Stimulated activated CD4-positive, alpha-beta T cell treated with anti-CD3 and anti-CD28 coated beads, TNF-alpha, amount 100 ng/mL, for 48 hours (primary cell): Measurements from ENCODE around the gene AFF2.

Experiments used
- DNase-seq, 3 donors: peaks; one replicate each; pipeline ENCODE4 v3.0.0-alpha.2; 2020; ENCODE audit warnings: low read depth in 3 of 3

The AFF2 gene

GRCh38 chrX:148732743-148733142 is 232.3 kb downstream of the AFF2 start:
- no peak for DNase-seq

- DNase-seq, result no peak
Measured at GRCh38 chrX:148741441-148741840, 241.0 kb downstream of the AFF2 start.

- no peak for DNase-seq
Measured at GRCh38 chrX:148755111-148755510, 254.7 kb downstream of the AFF2 start.

GRCh38 chrX:148763896-148764295 is 263.5 kb downstream of the AFF2 start:
- DNase-seq, result no peak

- no peak for DNase-seq
Measured at GRCh38 chrX:148768296-148768695, 267.9 kb downstream of the AFF2 start.

- no peak for DNase-seq
Measured at GRCh38 chrX:148771440-148771839, 271.0 kb downstream of the AFF2 start.

- no peak for DNase-seq
Measured at GRCh38 chrX:148774276-148774675, 273.9 kb downstream of the AFF2 start.

GRCh38 chrX:148784137-148784536 is 283.7 kb downstream of the AFF2 start:
- DNase-seq, result no peak

- DNase-seq, result no peak
Measured at GRCh38 chrX:148784856-148785255, 284.4 kb downstream of the AFF2 start.

GRCh38 chrX:148785256-148785655 is 284.8 kb downstream of the AFF2 start:
- no peak for DNase-seq

- DNase-seq, result no peak
Measured at GRCh38 chrX:148788449-148788848, 288.0 kb downstream of the AFF2 start.

GRCh38 chrX:148794350-148794749 is 293.9 kb downstream of the AFF2 start:
- DNase-seq, result no peak

- DNase-seq, result no peak
Measured at GRCh38 chrX:148804579-148805355, 304.4 kb downstream of the AFF2 start.

GRCh38 chrX:148806145-148806870 is 305.9 kb downstream of the AFF2 start:
- no peak for DNase-seq

- no peak for DNase-seq
Measured at GRCh38 chrX:148808833-148809232, 308.4 kb downstream of the AFF2 start.

- no peak for DNase-seq
Measured at GRCh38 chrX:148811236-148811635, 310.8 kb downstream of the AFF2 start.

GRCh38 chrX:148813422-148813821 is 313.0 kb downstream of the AFF2 start:
- DNase-seq, result no peak

- DNase-seq, result no peak
Measured at GRCh38 chrX:148813967-148814366, 313.6 kb downstream of the AFF2 start.

- no peak for DNase-seq
Measured at GRCh38 chrX:148815218-148815961, 315.0 kb downstream of the AFF2 start.

- DNase-seq, result no peak
Measured at GRCh38 chrX:148823986-148824385, 323.6 kb downstream of the AFF2 start.

- DNase-seq, result no peak
Measured at GRCh38 chrX:148825696-148826095, 325.3 kb downstream of the AFF2 start.

- no peak for DNase-seq
Measured at GRCh38 chrX:148836741-148837140, 336.3 kb downstream of the AFF2 start.

- DNase-seq, result no peak
Measured at GRCh38 chrX:148850631-148851030, 350.2 kb downstream of the AFF2 start.
